ENCODE results near the gene CYBRD1.
"Not testable (repeated sequence)": the region's sequence is repeated elsewhere in the genome, so short reads cannot be mapped to it uniquely, and the experiment has no call there.

CYBRD1 gene

GRCh38 chr2:171516793-171517192 is 5.5 kb upstream of the CYBRD1 start:
- no peak for DNase-seq

- DNase-seq: no peak
These were observed 1.8 kb upstream of the CYBRD1 start for GRCh38 chr2:171520471-171520870.

- no peak for DNase-seq
These were observed 768 bp upstream of the CYBRD1 start for GRCh38 chr2:171521361-171522051.

GRCh38 chr2:171522788-171523087 is 464 bp downstream of the CYBRD1 start:
- peak in 1 of 2 donors; percentile 1 for DNase-seq

- peak in 1 of 2 donors; percentile 7 for DNase-seq
These were observed 1.1 kb downstream of the CYBRD1 start for GRCh38 chr2:171523088-171524017.

DNA sequence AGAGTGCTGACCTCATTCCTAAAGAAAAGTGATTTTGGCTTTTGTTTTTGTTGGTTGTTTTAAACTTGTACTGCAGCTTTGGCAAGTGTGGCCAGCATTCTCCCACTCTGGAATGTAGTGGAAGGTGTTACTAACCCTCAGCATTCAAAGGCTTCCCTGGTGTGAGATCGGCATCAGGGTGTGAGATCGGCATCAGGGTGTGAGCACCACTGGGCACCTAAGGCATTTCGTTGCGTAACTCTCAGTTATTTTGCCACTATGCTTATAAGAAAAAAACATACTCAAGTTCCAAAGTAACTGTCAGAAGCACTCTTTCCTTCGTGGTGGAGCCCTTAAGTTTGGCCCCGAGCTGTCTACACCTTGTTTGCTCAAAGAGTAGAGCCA is 1.7 kb downstream of the CYBRD1 start:
- DNase-seq: no peak

DNA sequence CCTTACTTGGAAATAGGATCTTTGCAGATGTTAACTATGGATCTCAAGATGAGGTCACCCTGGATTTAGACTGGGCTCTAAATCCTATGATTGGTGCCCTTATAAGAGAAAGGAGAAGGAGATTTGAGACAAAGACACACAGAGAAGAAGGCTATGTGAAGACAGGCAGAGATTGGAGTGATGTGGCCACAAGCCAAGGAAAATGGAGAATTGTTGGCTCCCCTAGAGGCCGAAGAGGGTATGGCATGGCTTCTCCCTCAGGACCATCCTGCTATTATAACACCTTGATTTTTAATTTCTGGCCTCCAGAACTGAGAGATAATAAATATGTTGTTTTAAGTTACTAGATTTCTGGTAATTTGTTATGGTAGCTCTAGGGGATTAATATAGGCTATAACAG is 7.6 kb downstream of the CYBRD1 start:
- DNase-seq: no peak

DNA sequence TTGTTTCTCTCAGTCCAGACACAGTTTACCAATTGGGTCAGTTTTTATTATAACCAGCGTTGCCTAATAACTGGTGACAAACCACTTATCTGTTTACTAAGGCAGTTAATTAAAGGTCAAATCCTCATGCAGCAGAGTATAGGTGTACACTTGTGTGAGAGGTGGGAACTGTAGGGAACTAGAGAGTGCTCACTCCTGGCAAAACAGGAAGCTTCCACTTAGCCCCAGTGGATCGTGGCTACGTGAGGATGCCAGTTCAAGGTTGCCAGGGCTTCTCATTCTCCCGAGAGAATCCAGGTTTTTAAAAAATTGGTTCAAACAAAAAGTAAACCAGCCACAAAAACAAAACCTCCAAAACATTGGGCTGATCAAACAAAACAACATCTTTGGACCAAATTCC is 8.1 kb downstream of the CYBRD1 start:
- DNase-seq: no peak

- DNase-seq: not testable (repeated sequence)
These were observed 8.6 kb downstream of the CYBRD1 start for GRCh38 chr2:171530859-171531258.

DNA sequence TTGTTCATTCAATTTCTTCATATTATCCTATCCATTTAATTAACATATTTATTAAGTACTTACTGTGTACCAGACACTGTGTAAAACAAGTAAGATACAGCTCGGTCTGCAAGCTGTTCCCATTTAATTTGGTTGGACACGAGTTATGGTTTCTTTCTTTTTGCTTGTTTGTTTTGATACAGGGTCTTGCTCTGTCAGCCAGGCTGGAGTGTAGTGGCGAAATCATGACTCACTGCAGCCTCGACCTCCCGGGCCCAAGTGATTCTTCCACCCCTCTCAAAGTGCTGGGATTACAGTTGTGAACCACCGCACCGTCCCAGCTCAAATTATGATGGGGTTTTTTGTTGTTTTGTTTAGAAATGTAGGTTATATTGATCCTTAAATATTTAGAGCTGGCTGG is 9.0 kb downstream of the CYBRD1 start:
- no peak for DNase-seq

GRCh38 chr2:171531836-171532450 is 9.7 kb downstream of the CYBRD1 start:
- no peak for DNase-seq

GRCh38 chr2:171533331-171533730 is 11.1 kb downstream of the CYBRD1 start:
- DNase-seq: no peak

GRCh38 chr2:171535528-171535927 is 13.3 kb downstream of the CYBRD1 start:
- DNase-seq: not testable (repeated sequence)

- no peak for DNase-seq
These were observed 18.2 kb downstream of the CYBRD1 start for GRCh38 chr2:171540437-171540836.

DNA sequence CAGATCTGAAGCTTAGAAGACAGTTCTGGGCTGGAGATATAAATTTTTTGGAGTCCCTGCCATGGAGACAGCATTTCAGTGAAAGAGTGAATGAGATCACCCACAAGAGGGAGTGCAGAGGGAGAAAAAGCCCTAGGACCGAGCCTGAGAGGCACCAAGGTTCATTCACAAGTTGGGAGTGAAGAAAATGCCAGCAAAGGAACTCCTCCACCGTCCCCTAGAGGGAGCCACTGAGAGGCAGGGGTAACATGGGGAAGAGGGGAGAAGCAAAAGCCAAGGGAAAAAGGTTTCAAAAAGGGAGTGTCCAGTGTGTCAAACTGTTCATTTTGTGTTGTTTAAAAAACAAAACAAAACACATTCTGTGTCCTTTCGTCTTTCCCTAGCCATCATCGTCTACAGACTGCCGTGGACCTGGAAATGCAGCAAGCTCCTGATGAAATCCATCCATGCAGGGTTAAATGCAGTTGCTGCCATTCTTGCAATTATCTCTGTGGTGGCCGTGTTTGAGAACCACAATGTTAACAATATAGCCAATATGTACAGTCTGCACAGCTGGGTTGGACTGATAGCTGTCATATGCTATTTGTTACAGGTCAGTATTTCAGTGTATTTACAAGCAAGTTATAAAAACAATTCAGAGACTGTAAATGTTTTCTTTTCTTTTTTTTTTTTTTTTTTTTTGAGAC is 19.1 kb downstream of the CYBRD1 start:
- no peak for DNase-seq

GRCh38 chr2:171545086-171545485 is 22.8 kb downstream of the CYBRD1 start:
- no peak for DNase-seq

- DNase-seq: no peak
These were observed 25.0 kb downstream of the CYBRD1 start for GRCh38 chr2:171547256-171547655.

GRCh38 chr2:171547720-171548119 is 25.4 kb downstream of the CYBRD1 start:
- DNase-seq: no peak

DNA sequence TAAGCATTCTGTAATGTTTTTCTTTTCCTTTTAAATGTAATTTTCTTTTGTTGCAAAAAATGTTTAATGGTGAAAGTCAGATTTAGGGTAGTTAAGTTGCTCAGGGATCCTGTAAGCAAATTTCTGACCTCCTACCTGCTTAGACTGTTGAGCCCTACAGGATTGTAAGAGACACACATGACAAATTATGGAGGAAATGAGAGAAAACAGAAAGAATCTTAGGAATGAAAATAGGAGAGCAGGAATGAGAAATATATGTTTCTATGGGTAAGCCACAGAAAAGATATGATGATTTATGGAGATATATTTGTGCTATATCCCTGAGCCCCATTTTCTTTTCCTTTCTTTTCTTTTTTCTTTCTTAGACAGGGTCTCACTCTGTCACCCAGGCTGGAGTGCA is 28.3 kb downstream of the CYBRD1 start:
- DNase-seq: no peak

DNA sequence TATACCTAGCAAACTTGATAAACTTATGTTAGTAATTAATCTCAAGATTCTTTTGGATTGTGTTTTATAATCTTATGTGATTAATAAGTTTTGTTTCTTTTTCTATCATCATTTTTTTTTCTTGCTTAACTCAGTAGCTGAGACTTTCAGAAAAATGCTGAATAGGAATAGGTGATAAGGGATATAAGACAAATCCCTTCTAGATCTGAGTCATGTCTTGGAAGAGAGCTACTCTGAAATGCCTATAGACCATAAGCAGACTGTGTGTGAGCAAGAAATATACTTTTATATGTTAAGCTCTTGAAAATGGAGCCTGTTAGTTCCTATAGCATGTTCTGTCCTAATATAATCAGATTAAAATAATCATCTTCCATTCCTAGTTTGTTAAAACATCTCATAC is 29.6 kb downstream of the CYBRD1 start:
- no peak for DNase-seq

DNA sequence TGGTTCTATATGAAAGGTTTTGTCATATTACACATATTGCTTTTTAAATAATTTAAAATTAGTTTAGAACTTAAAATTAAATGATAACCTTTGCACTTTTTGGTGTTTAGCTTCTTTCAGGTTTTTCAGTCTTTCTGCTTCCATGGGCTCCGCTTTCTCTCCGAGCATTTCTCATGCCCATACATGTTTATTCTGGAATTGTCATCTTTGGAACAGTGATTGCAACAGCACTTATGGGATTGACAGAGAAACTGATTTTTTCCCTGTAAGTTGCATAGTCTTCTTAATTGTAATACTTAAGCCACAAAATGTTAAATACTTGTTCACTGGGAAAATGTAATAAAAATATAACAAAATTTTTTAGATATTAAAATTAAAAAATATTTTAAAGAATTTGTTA is 31.0 kb downstream of the CYBRD1 start:
- no peak for DNase-seq

DNA sequence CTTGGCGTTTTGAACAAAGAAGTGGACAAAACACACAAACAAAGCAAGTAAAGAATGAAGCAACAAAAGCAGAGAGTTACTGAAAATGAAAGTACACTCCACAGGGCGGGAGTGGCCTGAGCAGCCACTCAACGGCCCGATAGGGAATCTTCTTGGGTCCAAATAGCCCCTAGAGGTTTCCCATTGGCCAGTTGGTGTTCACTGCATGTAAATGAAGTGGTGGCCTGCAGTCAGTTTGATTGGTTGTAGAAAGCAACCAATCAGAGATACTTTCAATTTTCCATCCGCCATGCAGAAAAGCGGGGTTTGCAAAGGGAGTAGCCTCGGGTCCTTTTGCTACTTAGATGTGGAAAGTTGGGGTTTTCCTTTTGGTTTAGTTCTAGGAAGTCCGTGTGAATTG is 31.6 kb downstream of the CYBRD1 start:
- peak in 1 of 2 donors; percentile 45 for DNase-seq

GRCh38 chr2:171554991-171555615 is 32.8 kb downstream of the CYBRD1 start:
- DNase-seq: no peak
